HG02588 (cell line): Measurements from ENCODE around the gene BEST1.
"Not testable (repeated sequence)": the region's sequence is repeated elsewhere in the genome, so short reads cannot be mapped to it uniquely, and the experiment has no call there.

Source experiments
- ATAC-seq: cut with Tn5 transposase; IDR thresholded peaks from one replicate; pipeline ENCODE4 v1.9.1; 2021; ENCODE audit warnings: mild to moderate bottlenecking, moderate library complexity; ENCODE audit not compliant: unreplicated experiment

The BEST1 gene

DNA sequence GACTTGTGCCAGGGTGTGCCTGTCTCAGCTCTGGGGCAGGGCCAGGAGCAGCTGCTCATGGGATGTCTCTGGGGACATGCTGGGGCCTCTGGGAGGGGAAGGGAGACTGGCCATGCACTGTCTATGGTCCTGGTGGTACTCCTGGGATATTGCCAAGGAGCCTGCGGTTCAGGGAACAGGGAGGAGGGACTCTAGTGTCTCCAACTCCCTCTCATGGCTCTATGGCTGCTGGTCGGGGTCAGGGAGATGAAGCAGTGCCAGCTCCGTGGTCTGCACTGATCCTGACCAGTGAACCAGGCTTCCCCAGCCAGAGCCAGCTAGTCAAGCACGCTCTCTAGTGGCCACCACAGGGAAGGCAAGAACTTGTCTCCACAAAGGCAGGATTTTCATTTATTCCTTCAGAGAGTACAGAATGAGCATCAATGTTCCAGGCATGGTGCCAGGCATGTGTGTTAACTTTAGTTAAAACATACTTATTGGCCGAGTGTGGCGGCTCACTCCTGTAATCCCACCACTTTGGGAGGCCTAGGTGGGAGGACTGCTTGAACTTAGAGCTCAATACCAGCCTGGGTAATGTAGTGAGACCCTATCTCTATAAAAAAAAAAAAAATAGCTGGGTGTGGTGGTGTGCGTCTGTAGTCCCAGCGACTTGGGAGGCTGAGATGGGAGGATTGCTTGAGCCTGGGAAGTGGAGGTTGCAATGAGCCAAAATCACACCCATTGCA, 2.5 kb upstream of the BEST1 start:
- no peak for ATAC-seq

DNA sequence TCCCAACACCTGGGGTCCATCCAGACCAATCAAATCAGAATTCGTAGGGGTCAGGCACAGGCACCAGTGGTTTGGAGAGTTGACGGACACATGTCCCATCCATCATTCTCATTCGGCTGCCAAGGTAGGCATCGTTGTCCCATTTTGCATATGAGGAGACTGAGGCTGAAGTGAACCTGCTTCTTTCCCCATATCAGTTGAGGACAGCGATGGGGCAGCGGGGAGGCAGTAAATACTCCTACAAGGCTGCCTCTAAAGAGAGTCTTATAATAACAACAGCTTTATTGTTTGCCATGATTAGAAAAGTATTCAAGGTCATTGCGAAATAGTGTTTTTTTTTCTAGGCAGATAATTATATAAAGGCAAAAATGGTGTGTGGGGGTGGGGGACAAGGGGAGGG, 1.6 kb upstream of the BEST1 start:
- no peak for ATAC-seq

GRCh38 chr11:61949169-61950034, 749 bp upstream of the BEST1 start:
- no peak for ATAC-seq

DNA sequence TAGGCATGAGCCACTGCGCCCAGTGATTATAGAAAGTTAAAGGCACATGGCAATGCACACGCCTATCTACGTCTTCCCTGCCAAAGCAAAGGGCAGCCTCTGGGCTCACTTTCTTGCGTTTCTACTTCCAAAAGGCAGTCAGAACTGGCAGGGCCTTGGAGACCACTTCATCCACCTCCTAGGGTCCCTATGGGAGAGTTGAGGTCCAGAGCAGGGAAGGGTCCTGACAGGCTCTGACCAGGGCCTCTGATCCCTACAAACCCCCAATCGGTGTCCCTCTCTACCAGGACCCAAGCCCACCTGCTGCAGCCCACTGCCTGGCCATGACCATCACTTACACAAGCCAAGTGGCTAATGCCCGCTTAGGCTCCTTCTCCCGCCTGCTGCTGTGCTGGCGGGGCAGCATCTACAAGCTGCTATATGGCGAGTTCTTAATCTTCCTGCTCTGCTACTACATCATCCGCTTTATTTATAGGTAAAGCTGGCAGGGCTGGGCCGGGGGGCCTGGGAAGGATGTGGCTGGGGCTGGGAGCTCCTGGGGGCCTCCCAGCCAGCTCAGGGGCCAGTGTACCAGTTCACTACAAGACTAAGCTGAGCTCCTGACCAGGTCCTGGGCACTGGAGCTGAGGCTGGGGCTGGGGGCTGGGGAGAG, 1.5 kb downstream of the BEST1 start:
- no peak for ATAC-seq

- ATAC-seq: no peak
Measured at GRCh38 chr11:61952882-61953281, 2.7 kb downstream of the BEST1 start.

GRCh38 chr11:61953632-61954031, 3.5 kb downstream of the BEST1 start:
- not testable (repeated sequence) for ATAC-seq

DNA sequence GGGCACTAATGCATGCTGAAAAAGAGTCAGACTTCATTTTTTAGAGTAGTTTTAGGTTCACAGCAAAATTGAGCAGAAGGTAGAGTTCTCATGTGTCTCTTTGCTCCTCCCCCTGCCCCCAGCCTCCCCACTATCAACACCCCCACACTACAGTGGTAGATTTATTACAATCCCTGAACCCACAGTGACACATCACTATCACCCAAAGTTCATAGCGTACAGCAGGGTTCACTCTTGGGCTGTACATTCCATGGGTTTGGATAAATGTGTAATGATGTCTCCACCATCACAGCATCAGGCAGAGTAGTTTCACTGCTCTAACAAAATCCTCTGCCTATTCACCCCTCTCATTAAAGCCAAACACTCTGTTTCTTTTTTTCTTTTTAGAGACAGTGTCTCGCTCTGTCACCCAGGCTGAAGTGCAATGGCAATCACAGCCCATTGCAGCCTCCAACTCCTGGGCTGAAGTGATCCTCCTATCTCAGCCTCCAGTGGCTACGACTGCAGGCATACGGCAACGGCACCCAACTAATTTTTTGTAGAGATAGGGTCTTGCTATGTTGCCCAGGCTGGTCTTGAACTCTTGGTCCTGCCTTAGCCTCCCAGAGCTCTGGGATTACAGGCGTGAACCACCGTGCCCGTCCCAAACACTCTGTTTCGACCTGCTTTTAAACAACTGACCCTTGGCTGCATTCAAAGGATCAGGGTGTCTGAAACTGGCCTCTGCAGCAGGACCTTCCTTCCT, 4.1 kb downstream of the BEST1 start:
- ATAC-seq: no peak

- no peak for ATAC-seq
Measured at GRCh38 chr11:61954851-61955421, 4.8 kb downstream of the BEST1 start.

DNA sequence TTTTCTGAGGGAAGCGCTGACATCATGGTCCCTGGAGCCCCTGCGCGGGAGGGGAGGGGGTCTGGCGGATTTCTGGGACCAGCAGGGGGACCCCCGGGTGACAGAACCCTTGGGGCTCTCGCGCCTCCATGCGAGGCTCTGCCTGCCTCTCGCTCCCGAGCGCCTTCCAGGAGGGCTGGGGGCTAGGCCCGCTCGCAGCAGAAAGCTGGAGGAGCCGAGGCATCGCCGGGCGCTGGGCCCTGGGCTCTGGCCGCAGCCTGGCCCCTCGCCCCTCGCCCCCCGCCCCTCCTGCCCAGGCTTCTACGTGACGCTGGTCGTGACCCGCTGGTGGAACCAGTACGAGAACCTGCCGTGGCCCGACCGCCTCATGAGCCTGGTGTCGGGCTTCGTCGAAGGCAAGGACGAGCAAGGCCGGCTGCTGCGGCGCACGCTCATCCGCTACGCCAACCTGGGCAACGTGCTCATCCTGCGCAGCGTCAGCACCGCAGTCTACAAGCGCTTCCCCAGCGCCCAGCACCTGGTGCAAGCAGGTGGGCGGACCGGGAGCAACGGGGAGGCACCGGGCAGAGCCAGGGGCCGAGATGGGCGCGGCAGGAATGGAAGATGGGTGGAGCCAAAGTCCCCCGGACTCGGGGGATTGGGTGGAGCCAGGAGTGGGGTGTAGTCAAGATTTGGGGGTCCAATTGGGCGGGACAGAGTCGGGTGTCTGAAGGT, 5.4 kb downstream of the BEST1 start:
- no peak for ATAC-seq

- ATAC-seq: no peak
Measured at GRCh38 chr11:61956191-61957020, 6.3 kb downstream of the BEST1 start.

GRCh38 chr11:61957021-61957770, 7.0 kb downstream of the BEST1 start:
- ATAC-seq: no peak

DNA sequence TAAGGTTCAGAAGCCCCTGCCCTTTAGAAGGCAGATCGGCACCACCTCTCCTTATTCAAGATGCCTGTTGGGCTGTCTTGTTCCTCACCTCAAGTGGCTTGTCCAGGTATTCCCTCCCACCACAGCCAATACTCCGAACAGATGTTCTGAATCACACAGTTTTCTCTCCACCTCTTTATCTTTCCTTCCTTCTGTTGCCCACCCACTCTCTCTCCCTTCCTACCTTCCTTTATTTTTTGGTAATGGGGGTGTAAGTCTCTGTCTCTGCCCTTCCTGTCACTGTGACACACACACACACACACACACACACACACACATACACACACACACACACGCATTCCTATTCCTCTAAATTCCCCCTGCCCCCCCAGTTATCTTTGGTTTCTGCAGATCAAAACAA, 8.4 kb downstream of the BEST1 start:
- ATAC-seq: no peak

DNA sequence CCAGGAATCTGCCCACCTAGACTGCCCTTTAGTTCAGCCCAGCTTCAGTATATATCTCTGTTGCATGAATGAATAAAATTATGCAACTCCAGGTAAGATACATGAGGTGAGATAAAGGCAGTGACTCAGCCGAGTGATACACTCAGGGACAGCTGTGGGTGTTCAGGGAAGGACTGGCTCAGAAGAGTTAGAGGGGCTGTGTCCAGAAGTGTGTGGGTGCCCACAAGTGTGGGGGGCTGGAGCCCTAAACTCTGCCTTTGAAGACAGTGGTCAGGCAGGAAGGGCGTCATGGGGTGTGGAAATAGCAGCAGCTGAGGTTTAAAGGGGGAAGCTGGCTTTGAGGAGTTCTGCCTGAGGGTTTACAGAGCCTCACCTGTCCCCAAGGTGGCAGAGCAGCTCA, 9.0 kb downstream of the BEST1 start:
- no peak for ATAC-seq

GRCh38 chr11:61959678-61960077, 9.5 kb downstream of the BEST1 start:
- no peak for ATAC-seq

- ATAC-seq: no peak
Measured at GRCh38 chr11:61960532-61960931, 10.4 kb downstream of the BEST1 start.

GRCh38 chr11:61961570-61962212, 11.5 kb downstream of the BEST1 start:
- ATAC-seq: no peak

DNA sequence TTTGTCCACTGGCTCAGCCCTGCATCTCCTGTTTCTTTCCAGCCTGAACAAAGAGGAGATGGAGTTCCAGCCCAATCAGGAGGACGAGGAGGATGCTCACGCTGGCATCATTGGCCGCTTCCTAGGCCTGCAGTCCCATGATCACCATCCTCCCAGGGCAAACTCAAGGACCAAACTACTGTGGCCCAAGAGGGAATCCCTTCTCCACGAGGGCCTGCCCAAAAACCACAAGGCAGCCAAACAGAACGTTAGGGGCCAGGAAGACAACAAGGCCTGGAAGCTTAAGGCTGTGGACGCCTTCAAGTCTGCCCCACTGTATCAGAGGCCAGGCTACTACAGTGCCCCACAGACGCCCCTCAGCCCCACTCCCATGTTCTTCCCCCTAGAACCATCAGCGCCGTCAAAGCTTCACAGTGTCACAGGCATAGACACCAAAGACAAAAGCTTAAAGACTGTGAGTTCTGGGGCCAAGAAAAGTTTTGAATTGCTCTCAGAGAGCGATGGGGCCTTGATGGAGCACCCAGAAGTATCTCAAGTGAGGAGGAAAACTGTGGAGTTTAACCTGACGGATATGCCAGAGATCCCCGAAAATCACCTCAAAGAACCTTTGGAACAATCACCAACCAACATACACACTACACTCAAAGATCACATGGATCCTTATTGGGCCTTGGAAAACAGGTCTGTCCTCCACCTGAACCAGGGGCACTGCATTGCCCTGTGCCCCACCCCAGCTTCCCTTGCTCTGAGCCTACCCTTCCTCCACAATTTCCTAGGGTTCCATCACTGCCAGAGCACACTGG, 12.3 kb downstream of the BEST1 start:
- no peak for ATAC-seq
